Left renal pelvis (tissue), 4 donors: ENCODE data around the gene TMEM269. TPM values are rescaled to one million over a fixed set of nuclear protein-coding genes. Genes with fewer than 3 reads are reported as not detected.
A peak's percentile ranks its signal among the peaks of the same experiment; 100 is the strongest.

Experiments used
- DNase-seq, 4 donors: peaks; one replicate each; pipeline ENCODE4 v3.0.0-alpha.2; 2013; ENCODE audit warnings: low read depth in 4 of 4, low spot score in 3 of 4
- polyA plus RNA-seq, 4 donors: library from polyadenylated mRNA; unstranded; fragments of 120-200 nt; gene quantifications; one replicate each; pipeline ENCODE4 v1.2.1, GENCODE V29; 2013; ENCODE audit not compliant: insufficient read length in 4 of 4

Gene TMEM269, protein sequence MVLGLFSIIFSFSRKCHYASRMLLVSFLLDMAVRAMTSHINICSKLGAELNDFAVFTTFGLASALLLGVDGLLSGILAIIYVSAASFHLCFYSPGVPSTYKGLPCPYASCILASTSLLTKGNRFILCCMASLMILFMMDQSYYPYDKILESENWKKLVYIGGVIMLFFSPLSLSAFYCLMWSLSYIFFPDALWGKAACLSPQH
- 1 to 10 TPM in 1 of 4 donors, under 1 TPM in 3; 0.47 to 1.0 (median 0.89) TPM for polyA plus RNA-seq

DNA sequence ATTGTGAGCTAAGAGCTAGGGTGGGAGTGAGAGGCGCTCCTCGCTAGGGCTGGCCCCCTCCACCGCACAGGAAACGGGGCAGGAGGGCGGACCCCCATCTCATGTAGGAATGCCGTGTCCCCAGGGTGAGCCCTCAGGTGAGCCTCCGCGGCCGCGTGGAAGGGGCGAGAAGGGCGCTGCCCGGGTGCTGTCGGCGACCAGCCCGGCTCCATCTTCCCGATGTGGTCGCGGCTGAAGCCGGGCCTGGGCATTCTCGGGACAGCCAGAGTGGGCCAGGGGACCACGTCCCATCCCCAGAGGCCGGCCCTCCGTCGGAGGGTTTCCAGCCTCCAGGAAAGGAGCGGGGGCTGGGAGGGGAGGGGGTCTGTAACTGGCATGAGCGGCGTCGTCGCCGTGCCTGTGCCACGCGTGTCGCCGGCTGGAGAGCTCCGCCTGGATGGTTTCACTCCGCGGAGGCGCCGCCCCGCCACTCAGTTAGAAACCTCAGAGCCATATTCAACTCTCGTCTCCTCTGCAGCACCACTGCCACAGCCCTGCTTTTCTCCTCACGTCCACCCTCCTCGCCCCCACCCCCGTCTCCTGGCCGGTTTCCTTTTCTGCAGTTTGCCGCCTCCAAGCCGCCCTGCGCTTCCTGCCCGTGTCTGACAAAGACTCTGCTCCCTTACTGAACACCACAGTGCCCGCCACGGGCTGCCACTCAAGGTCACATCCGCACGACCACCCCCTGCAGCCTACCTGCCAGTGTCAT is at the start of gene TMEM269:
TMEM269 (plus strand) TSS at position 46 of the 748 bp plus-strand sequence. CDS start 4,903 bp downstream, outside the sequence.
- DNase-seq, result no peak

DNA sequence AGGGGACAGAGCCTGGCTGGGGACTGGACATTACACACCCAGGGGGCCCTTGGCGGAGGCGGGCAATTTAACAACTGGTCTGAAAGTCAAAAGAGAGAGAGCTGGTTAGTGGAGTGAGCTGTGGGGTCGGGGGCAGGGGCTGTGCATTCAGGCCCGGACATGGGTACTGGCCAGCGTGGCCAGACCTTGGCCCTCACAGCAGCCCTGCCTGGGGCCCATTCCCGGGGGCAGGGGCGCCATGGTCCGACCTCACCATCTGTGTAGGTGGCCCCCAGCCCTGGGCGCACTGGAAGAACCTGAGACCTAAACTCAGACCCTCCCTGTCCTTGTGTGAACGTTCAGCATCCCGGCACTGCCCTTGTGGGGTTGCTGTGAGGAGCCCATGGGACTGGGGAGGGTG is 49.7 kb upstream of the TMEM269 start:
- DNase-seq, result no peak

DNA sequence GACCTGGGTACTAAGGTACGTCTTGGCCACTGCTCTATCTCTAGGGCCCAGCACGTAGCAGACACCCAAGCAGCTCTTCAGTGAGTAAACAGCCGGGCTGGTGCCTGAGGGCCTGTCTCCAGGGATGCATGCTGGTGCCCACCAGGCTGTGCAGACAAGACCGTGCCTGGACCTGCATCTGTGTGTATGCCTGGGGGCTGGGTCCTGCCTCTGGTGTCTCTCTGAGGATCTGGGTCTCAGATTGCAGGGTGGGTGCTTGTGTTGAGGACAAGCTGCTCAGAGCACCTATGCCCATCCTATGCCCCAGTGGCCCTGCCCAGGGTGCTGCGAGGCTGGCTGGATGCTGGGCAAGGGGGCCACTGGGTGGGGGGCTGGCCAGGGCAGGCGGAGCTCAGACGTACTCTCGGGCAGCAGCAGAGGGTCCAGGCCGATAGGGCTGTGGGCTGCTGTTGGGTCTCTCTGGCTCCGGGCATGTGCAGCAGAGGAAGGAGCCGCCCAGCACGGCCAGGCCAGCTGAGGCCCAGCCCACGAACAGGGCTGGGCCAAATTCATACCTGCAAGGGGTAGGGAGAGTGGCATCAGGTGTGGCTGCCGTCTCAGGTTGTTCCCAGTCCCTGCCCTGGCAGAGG is 49.2 kb upstream of the TMEM269 start:
- no peak for DNase-seq

DNA sequence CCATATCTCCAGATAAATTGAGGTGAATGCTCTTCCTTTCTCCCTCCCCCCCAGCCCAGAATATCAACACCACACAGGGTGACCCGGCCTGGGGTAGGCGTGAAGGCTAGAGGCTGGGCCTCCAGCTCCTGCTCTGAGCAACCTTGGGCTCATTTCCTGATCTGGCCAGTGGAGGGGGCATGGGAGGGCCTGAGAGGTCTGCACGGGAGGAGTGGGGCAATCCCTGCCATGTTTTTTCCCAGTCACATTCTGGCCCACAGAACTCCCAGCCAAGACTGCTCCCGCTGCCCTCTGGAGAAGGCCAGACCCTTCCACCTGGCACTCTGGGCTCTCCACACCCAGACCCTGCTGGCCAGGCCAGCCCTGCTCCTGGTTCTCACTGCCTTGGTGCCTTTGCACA is 48.6 kb upstream of the TMEM269 start:
- DNase-seq, result no peak

GRCh38 chr1:42736571-42737200 is 48.1 kb upstream of the TMEM269 start:
- no peak for DNase-seq

DNA sequence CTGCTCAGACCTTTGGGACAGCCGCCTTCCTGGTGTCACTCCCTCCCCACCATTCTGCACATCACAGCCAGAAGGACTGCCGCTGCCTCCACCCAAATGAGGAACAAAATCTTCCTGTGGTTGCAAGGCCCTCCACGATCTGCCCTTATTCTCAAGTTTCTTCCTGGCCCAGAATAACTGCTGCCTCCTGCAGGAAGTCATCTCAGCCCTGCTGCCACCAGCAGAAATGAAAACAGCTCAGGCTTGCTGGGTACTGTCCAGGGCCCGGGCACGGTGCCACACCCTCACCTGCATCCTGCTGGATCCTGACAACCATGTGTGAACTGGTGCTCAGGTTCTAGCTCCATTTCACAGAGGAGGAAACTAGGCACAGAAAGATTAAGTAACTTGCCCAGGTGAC is 47.5 kb upstream of the TMEM269 start:
- DNase-seq, result no peak

GRCh38 chr1:42737986-42738677 is 46.7 kb upstream of the TMEM269 start:
- DNase-seq, result no peak

- no peak for DNase-seq
Observed at GRCh38 chr1:42738678-42739226, 46.0 kb upstream of the TMEM269 start.

GRCh38 chr1:42739753-42740700 is 44.8 kb upstream of the TMEM269 start, which contains the start of gene CLDN19:
Gene CLDN19, minus strand, starts transcription at chr1:42740236. Its CDS starts 173 bp downstream, at chr1:42740063.
- DNase-seq, result peak in 2 of 4 donors; percentile 48 to 59

GRCh38 chr1:42740851-42741580 is 43.8 kb upstream of the TMEM269 start:
- no peak for DNase-seq

DNA sequence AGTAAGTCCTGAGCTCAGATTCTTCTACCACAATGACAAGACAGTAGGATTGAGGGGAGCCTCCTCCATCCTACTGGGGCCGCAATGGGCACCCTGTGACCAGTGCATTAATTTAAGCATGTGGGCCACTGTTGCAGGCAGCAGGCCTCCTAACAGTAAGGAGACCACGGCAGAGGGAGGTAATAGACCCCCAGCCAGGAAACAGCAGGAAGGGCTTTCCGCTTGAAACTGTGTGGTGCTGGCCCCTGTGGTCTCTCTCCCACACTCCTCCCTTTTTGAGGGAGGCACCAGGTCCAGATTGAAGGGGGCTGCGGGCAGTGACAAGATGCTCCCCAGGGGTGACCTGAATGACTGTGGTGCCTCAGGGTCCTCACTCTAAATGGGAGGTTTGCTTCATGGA is 43.1 kb upstream of the TMEM269 start:
- DNase-seq, result no peak

DNA sequence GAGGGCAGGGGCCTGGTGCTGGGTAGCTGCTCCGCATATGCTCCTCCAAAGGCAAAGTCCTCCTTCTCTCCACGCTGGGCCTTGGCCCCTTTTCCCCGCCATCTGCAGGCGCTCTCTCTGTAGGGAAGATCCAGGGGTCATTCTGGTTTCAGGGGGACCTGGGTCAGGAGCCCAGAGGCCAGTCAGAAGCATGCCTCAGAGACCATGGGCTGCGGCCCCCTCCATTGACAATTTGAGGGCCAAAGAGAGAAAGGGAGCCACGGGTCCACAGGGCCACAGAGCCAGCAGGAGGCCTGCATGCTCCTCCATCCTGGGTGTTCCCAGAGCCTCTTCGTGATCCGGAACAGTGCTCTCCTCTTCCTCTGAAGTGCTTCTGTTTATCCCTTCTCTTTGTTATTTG is 42.6 kb upstream of the TMEM269 start:
- no peak for DNase-seq

DNA sequence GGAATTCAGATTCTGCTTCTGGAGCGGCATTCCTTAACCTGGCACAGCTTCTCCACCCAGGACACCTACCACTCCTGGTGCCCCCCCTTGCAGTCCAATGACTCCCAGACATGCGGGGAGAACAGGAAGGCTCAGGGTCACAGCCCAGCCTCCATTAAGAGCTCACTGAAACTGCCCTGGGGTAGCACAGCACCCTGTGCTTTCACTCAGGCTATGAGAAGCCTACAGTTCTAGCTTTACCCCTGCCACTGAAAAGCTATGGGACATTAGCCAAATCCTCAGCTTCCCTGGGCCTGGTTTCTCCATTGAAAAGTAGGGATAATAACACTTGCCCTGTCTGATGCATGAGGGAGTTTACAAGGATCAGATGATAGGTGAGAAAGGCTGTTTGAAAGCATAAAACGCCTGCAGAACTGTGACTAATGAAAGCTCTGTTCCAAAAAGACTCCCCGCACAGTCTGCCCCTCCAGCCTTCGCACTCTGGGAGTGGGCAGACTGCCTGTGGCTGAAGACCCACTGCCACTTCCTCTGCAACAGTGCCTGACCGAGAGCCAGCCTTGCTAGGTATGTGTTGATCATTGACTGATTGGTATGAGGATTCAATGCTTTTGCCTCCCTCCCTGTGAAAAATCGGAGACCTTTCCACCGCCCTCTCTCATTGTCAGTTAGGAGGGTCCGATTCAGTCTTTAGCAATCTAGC is 42.0 kb upstream of the TMEM269 start:
- no peak for DNase-seq

- DNase-seq, result no peak
Observed at GRCh38 chr1:42743317-42744147, 41.3 kb upstream of the TMEM269 start.

DNA sequence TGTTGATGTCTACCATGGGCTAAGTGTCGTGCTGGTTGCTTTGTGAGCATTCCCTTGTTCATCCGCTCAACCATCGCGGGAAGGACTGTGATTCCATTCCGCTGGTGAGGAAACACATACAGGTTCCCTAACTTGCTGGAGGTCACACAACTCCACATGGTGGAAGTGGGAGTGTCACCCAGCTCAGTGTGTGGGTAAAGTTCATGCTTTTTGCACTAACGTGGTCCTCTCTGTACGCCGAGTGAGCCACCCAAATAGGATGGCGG is 40.7 kb upstream of the TMEM269 start:
- DNase-seq, result no peak

DNA sequence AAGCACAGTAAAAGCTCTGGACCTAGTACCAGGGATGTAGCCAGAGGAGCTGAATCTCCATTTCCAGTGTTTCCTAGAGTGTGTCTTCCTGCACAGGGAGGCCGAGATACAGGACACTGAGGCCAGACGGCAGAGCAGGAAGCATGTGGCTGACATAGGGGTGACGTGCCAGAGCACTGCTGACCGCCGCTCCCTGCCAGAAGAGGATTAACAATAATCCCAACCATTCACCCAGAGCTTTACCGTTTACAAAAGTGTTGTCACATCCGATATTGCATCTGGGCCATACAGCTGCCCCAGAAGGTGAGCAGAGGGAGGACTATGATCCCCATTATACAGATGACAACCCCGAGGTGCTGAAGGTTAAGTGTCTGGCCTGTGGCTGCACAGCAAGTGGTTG is 38.9 kb upstream of the TMEM269 start:
- DNase-seq, result no peak

GRCh38 chr1:42746436-42747105 is 38.2 kb upstream of the TMEM269 start:
- DNase-seq, result no peak
